Activated CD4-positive, alpha-beta memory T cell treated with anti-CD3 and anti-CD28 coated beads for 36 hours (primary cell): ENCODE measurements around the gene ZDHHC14. TPM values are rescaled to one million over a fixed set of nuclear protein-coding genes. Genes with fewer than 3 reads are reported as not detected.
"Not testable (repeated sequence)": the region's sequence is repeated elsewhere in the genome, so short reads cannot be mapped to it uniquely, and the experiment has no call there.

Experiments
- CTCF ChIA-PET: fragments of 350-600 bp; sonication (Branson Sonifier 250); formaldehyde crosslinking; loops from one replicate; lab custom pipeline; 2021; ENCODE audit warnings: antibody characterized with exemption, inconsistent platforms; lab: Charles Lee
- POLR2A ChIA-PET: fragments of 350-600 bp; sonication (Branson Sonifier 250); formaldehyde crosslinking; loops from one replicate; lab custom pipeline; 2021; ENCODE audit warnings: antibody characterized with exemption; lab: Charles Lee
- DNase-seq: peaks from one replicate; pipeline ENCODE4 v3.0.0-alpha.2; 2020
- H3K27ac Mint-ChIP-seq: one replicate; pipeline ENCODE4 v1.8.0; 2021; ENCODE audit warnings: mixed read lengths
- H3K27me3 Mint-ChIP-seq: one replicate; pipeline ENCODE4 v1.8.0; 2021; ENCODE audit warnings: mixed read lengths
- H3K36me3 Mint-ChIP-seq: one replicate; pipeline ENCODE4 v1.8.0; 2021; ENCODE audit warnings: mixed read lengths
- H3K4me1 Mint-ChIP-seq: one replicate; pipeline ENCODE4 v1.8.0; 2021; ENCODE audit warnings: low read depth, mixed read lengths
- H3K4me3 Mint-ChIP-seq: one replicate; pipeline ENCODE4 v1.8.0; 2021; ENCODE audit warnings: mild to moderate bottlenecking, mixed read lengths
- H3K9me3 Mint-ChIP-seq: one replicate; pipeline ENCODE4 v1.8.0; 2021; ENCODE audit warnings: mixed read lengths
- intact Hi-C: fragments of 100-400 bp; cut with micrococcal nuclease; formaldehyde crosslinking; loops from one replicate; pipeline ENCODE4 v1.15.1; 2023
- total RNA-seq, 2 experiments: library from RNA; stranded (reverse); gene quantifications; one replicate each; pipeline ENCODE4 v1.2.3, GENCODE V29; 2021

Gene ZDHHC14
- total RNA-seq, 2 experiments from 2014 or later = 1.4 to 2.0 TPM

DNA sequence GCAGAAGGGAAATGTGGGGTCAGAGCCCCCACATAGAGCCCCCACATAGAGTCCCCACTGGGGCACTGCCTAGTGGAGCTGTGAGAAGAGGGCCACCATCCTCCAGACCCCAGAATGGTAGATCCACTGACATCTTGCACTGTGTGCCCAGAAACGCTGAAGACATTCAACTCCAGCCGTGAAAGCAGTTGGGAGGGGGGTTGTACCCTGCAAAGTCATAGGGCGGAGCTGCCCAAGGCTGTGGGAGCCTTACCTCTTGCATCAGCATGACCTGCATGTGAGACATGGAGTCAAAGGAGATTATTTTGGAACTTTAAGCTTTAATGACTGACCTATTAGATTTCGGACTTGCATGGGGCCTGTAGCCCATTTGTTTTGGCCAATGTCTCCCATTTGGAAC is 209.7 kb downstream of the ZDHHC14 start:
- POLR2A ChIA-PET, H3K4me3 Mint-ChIP-seq, DNase-seq, H3K36me3 Mint-ChIP-seq, CTCF ChIA-PET, H3K27me3 Mint-ChIP-seq, intact Hi-C loops, H3K4me1 Mint-ChIP-seq, H3K27ac Mint-ChIP-seq: not testable (repeated sequence)
- peaks cover 29% of the 10 kb centered on the region for H3K9me3 Mint-ChIP-seq

DNA sequence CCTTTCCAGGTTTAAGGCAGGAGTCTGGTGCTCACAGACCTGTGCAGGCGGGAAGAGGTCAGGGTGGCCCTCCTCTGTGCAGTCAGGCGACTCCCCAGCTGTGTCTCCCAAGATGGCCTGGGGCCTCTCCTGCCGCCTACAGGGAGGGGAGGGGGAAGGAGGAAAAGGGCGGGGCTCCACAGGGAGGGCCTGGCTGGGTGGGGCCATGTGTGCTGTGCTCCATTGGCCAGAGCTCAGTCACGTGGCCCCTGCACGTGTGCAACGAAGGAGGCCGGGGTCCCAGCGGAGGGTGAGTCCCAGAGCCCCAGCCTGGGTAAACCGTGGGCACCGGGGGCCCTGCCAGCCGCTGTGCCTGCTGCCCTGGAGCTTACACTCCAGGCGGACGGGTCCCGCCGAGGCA is 211.6 kb downstream of the ZDHHC14 start:
- POLR2A ChIA-PET = no interaction called here
- H3K27ac Mint-ChIP-seq = no peak overlapping the region
- intact Hi-C loops = no loop called here
- peaks cover 29% of the 10 kb centered on the region for H3K9me3 Mint-ChIP-seq
- H3K4me1 Mint-ChIP-seq = no peaks in the 10 kb centered on the region
- H3K4me3 Mint-ChIP-seq = no peak overlapping the region
- H3K27me3 Mint-ChIP-seq = no peaks in the 10 kb centered on the region
- CTCF ChIA-PET = no interaction called here
- H3K36me3 Mint-ChIP-seq = peaks cover 8% of the 10 kb centered on the region
- DNase-seq = no peak

DNA sequence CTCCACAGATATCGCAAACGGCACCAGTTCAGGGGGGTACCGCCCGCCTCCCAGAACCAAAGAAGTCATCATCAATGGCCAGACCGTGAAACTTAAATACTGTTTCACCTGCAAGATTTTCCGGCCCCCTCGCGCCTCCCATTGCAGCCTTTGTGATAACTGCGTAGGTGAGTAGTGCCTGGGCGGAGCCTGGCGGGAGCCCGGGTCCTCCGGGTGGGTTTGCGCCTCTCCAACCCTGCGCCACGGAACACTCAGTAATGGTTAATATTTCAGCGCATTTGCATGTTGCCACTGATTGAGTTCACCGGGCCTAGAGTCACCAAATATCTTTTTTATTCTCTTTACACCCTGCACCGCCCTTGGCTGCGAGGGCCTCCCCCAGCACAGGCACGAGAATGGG is 212.0 kb downstream of the ZDHHC14 start:
- DNase-seq = no peak
- peaks cover 8% of the 10 kb centered on the region for H3K36me3 Mint-ChIP-seq
- H3K4me3 Mint-ChIP-seq = no peak overlapping the region
- intact Hi-C loops = no loop called here
- POLR2A ChIA-PET = no interaction called here
- no peaks in the 10 kb centered on the region for H3K4me1 Mint-ChIP-seq
- CTCF ChIA-PET = no interaction called here
- H3K27ac Mint-ChIP-seq = no peak overlapping the region
- H3K9me3 Mint-ChIP-seq = peaks cover 29% of the 10 kb centered on the region
- no peaks in the 10 kb centered on the region for H3K27me3 Mint-ChIP-seq

DNA sequence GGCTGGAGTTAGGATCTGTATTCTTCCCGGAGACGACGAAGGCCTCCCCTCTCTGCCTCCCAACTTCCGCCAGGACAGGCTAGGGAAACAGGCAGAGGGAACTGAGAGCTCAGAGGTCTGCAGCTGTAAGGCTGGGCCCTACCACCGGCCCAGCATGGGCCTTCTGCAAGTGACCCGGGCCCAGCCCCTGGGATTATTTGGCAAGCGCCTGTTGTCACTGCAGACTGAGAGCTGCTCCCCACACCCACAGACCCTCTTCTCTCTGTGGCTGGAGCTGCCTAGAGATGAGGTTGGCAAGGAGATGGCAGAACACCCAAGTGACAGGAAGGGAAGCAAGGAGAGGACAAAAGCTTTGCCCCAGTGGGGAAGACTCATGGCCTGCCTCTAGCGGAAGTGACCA is 212.6 kb downstream of the ZDHHC14 start:
- no peak overlapping the region for H3K4me3 Mint-ChIP-seq
- H3K4me1 Mint-ChIP-seq = no peaks in the 10 kb centered on the region
- POLR2A ChIA-PET = no interaction called here
- H3K27ac Mint-ChIP-seq = no peak overlapping the region
- CTCF ChIA-PET = interaction anchor here (1.2 kb wide), 1 partner anchor 73 kb away, joined by 3 read pairs; no protein-coding TSS in a partner anchor
- H3K36me3 Mint-ChIP-seq = peaks cover 8% of the 10 kb centered on the region
- H3K9me3 Mint-ChIP-seq = peaks cover 29% of the 10 kb centered on the region
- DNase-seq = no peak
- intact Hi-C loops = no loop called here
- no peaks in the 10 kb centered on the region for H3K27me3 Mint-ChIP-seq

DNA sequence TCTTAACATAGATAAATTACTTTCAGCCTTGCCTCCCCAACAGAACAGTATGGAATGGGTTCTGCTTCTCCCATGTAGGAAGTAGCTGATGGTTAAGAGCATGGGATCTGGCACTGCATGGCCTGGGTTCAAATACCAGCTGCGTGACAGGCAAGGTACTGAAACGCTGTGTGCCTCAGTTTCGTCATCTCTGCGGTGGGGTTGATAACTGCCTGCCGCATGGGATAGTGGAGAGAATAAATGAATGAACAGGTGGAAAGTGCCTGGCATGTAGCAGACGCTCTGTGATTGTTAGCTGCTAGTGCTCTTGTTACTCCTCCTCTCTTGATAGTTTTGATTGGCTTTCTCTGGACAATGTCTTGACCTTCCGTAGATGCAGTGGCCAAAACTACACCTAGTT is 213.3 kb downstream of the ZDHHC14 start:
- Mint-ChIP-seq H3K36me3 (peaks cover 6% of the 10 kb centered on the region), H3K4me1 (no peaks in the 10 kb centered on the region), H3K27me3 (no peaks in the 10 kb centered on the region), H3K27ac (no peak overlapping the region), H3K4me3 (no peak overlapping the region), H3K9me3 (peaks cover 23% of the 10 kb centered on the region)
- no peak for DNase-seq
- ChIA-PET CTCF (interaction anchor here (1.2 to 1.6 kb wide), 2 partner anchors 72 to 280 kb away, joined by 3 to 7 read pairs; no protein-coding TSS in a partner anchor), POLR2A (no interaction called here)
- intact Hi-C loops = no loop called here

DNA sequence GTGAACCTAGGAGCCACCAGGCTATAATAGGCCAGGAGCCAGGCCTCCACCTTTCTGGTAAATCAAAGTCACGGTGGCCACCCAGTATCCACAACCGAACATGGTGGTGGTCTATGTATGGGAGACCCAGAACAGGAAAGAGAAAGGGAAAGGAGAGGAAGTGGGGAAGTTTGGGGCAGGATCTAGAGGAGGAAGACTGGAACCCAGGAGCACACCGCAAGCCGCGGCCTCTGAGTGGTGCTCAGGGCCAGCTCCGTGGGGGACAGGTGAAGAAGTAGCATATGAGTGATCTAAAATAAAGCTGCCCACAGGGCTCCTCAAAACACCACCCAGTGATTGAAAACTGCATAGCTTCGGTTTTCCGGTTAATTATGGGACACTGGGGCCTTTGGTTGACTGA is 214.8 kb downstream of the ZDHHC14 start:
- no peak for DNase-seq
- Mint-ChIP-seq H3K4me3 (no peak overlapping the region), H3K9me3 (peaks cover 8% of the 10 kb centered on the region), H3K27me3 (no peaks in the 10 kb centered on the region), H3K4me1 (no peaks in the 10 kb centered on the region), H3K27ac (no peak overlapping the region), H3K36me3 (no peaks in the 10 kb centered on the region)
- ChIA-PET CTCF (interaction anchor here (1.0 to 1.8 kb wide), 4 partner anchors 231 to 281 kb away, joined by 3 to 10 read pairs (median 5); no protein-coding TSS in a partner anchor), POLR2A (no interaction called here)
- intact Hi-C loops = no loop called here

DNA sequence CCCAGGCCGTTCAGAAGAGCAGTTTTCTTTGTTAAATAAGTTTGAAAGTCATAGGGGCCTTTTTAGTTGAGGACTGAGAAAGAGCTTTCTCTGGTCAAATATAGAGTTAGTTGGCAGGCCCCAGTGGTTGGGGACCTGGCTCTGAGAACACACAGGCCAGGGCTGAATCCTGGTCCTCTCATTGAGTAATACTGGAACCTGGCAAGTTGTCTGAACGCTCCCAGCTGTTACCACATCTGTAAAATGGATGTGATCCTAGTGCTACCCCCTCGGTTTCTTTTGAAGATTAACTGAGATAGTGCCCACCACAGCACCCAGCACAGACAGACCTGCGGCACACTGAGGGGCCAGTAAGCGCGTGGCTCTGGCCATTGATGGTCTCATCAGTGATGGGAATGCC is 215.5 kb downstream of the ZDHHC14 start:
- POLR2A ChIA-PET = no interaction called here
- H3K4me3 Mint-ChIP-seq = no peak overlapping the region
- CTCF ChIA-PET = interaction anchor here (0.8 to 1.8 kb wide), 4 partner anchors 232 to 282 kb away, joined by 3 to 10 read pairs (median 4); no protein-coding TSS in a partner anchor
- H3K4me1 Mint-ChIP-seq = no peaks in the 10 kb centered on the region
- H3K27ac Mint-ChIP-seq = no peak overlapping the region
- intact Hi-C loops = no loop called here
- no peaks in the 10 kb centered on the region for H3K27me3 Mint-ChIP-seq
- DNase-seq = no peak
- H3K36me3 Mint-ChIP-seq = no peaks in the 10 kb centered on the region
- peaks cover 2% of the 10 kb centered on the region for H3K9me3 Mint-ChIP-seq

DNA sequence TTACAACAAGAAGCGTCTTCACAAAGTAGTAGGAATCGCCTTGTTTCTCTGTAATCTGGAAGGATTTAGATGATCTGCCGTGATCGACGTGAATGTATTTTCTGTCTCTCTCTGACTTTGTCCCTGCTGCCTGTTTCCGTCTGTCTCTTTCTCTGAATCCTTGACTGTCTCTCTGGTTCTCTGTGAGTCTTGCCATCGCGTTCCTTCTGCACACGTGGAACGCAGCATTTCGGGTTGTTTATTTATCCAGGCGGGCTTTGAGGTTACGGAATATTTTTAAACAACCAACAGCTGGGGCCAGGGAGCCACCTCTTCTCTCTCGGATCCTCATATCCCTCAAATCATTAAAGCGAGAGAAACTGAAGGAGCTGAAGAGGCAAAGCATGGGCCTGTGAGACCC is 215.9 kb downstream of the ZDHHC14 start:
- no peak for DNase-seq
- no peak overlapping the region for H3K27ac Mint-ChIP-seq
- H3K9me3 Mint-ChIP-seq = no peaks in the 10 kb centered on the region
- intact Hi-C loops = loop anchor here (1.0 kb wide), 1 partner anchor 283 kb away; no protein-coding TSS in a partner anchor
- H3K27me3 Mint-ChIP-seq = no peaks in the 10 kb centered on the region
- H3K4me3 Mint-ChIP-seq = no peak overlapping the region
- POLR2A ChIA-PET = no interaction called here
- CTCF ChIA-PET = interaction anchor here (0.6 to 1.8 kb wide), 4 partner anchors 263 to 282 kb away, joined by 3 to 10 read pairs (median 4); no protein-coding TSS in a partner anchor
- H3K4me1 Mint-ChIP-seq = no peaks in the 10 kb centered on the region
- no peaks in the 10 kb centered on the region for H3K36me3 Mint-ChIP-seq

DNA sequence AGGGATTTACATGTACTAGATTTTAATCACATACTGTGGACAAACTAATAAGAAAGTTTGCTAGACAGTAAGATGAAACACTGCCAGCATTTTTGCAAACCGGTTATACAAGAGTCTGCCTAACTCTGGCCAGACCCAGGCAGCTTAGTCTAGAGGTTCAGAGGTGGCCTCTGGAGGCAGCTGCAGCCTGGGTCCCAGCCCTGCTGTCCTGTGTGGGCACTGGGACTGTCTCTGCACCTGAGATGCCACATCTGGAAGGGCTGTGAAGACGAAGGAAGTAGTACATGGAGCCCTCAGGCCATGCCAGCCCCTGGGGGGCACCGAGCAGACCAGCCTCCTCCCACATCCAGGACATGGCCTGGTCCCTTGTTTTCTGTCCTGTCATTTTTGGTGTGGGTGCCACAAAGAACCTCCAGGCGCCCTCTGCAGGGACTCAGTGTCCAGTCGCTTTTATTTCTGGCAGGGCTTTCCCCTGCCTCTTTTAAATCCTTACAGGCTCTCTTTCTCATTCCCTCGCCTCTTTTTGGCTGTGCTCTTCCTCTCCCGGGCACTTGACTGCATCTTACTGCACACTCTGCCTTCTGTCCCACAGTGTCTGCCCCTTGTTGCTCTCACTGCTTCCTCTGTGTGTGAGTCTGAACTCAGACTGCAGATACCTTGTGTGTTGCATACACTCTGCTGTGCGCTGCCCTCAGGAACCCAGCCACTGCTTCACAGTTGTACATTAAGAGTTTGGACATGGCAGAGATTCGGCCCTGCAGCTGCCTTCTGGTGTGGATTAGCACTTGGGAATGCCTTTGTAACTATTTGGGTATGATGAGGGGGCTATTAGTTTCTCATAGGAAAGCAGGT is 216.7 kb downstream of the ZDHHC14 start:
- DNase-seq = peak; percentile 59
- intact Hi-C loops = loop anchor here (1.0 kb wide), 1 partner anchor 283 kb away; no protein-coding TSS in a partner anchor
- Mint-ChIP-seq H3K27me3 (no peaks in the 10 kb centered on the region), H3K4me1 (no peaks in the 10 kb centered on the region), H3K4me3 (no peak overlapping the region), H3K36me3 (no peaks in the 10 kb centered on the region), H3K9me3 (no peaks in the 10 kb centered on the region), H3K27ac (no peak overlapping the region)
- ChIA-PET POLR2A (no interaction called here), CTCF (interaction anchor here (0.6 to 1.8 kb wide), 4 partner anchors 277 to 283 kb away, joined by 3 to 10 read pairs (median 4); no protein-coding TSS in a partner anchor)

DNA sequence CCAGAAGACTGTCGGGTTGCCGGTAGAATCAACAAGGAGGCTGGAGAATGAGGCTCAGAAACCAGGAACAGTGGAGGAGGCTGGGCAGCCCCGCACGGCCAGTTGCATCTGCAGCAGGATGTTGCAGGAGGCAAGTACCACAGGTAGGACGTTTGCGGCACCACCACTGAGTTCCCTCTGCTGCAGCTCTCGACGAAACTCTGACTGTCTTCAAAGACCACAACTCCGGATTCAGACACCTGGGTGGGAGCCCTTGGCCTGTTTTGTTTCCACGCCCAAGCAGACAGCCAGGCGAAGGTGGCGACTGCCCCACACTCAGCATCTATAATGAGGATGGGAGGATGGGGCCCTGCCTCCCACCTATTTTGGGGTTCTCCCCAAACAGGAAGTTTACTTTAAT is 218.2 kb downstream of the ZDHHC14 start:
- POLR2A ChIA-PET = no interaction called here
- H3K4me3 Mint-ChIP-seq = no peak overlapping the region
- H3K4me1 Mint-ChIP-seq = no peaks in the 10 kb centered on the region
- no peak overlapping the region for H3K27ac Mint-ChIP-seq
- H3K9me3 Mint-ChIP-seq = no peaks in the 10 kb centered on the region
- no peaks in the 10 kb centered on the region for H3K36me3 Mint-ChIP-seq
- CTCF ChIA-PET = no interaction called here
- no peak for DNase-seq
- H3K27me3 Mint-ChIP-seq = no peaks in the 10 kb centered on the region
- intact Hi-C loops = no loop called here

DNA sequence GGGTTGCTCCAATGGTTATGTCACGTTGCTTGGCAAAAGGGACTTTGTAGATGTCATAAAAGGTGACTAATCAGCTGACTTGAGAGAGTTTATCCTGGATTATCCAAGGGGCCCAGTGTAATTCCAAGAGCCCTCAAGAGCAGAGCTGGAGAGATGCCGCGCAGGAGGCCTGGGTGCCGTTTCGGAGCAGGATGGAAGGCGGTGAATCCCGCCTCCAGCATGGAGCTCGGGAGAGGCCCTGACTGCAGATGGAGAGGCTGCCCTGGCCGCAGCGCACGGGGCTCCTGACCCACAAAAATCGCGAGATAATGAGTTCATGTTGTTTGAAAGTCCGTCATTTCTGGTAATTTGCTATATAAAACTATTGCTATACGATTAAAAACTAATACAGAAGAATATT is 219.8 kb downstream of the ZDHHC14 start:
- ChIA-PET POLR2A (no interaction called here), CTCF (interaction anchor here (1.5 kb wide), 1 partner anchor 286 kb away, joined by 5 read pairs; no protein-coding TSS in a partner anchor)
- intact Hi-C loops = no loop called here
- Mint-ChIP-seq H3K4me1 (no peaks in the 10 kb centered on the region), H3K36me3 (no peaks in the 10 kb centered on the region), H3K4me3 (no peak overlapping the region), H3K27ac (no peak overlapping the region), H3K9me3 (no peaks in the 10 kb centered on the region), H3K27me3 (no peaks in the 10 kb centered on the region)
- DNase-seq = no peak

DNA sequence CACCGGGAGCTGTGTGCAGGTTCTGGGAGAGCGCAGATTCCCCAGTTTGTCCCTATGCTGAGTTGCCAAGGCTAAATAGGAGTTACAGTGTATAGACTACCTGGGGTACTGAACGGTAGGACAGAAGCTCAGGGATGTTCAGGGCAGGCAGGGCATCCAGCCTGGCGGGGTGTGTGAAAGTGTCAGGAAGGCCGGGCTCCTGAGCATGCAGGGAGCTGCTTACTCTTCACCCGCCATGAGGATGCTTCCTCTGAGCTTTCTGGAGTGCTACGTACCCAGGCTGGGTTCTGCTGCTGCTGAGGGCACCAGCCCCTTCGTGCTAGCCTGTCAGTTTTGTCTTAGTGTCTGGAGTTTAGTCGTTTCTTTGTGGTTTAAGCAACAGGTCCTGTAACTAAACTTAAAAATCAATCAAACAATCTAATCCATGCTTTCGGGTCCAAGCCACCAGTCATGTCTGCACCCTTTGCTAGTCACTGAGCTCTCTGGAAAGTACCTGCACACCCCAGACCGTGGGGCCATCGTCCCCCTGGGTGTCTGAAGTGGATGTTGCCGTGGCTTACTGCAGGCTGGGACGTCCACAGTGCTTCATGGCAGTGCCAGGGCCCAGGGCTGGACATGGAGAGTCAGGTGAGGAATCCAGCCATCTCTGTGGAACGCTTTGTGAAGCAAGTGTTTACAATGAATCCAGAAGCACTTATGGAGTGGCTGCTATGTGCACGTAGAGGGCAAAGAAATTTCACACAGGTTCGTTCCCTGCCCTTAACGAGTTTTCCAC is 221.7 kb downstream of the ZDHHC14 start:
- no peak for DNase-seq
- ChIA-PET POLR2A (no interaction called here), CTCF (interaction anchor here (1.1 kb wide), 1 partner anchor 11 kb away, joined by 4 read pairs; no protein-coding TSS in a partner anchor)
- no peaks in the 10 kb centered on the region for H3K4me1 Mint-ChIP-seq
- no peaks in the 10 kb centered on the region for H3K27me3 Mint-ChIP-seq
- H3K36me3 Mint-ChIP-seq = no peaks in the 10 kb centered on the region
- no peak overlapping the region for H3K27ac Mint-ChIP-seq
- intact Hi-C loops = no loop called here
- no peaks in the 10 kb centered on the region for H3K9me3 Mint-ChIP-seq
- no peak overlapping the region for H3K4me3 Mint-ChIP-seq
